Liver (tissue), 3 donors: ENCODE data around the gene CHCHD1.

Experiments
- EGR1 ChIP-seq, 2 donors: IDR thresholded peaks; 2 replicates each; pipeline ENCODE4 v1.6.1; 2016 to 2018; ENCODE audit warnings: antibody characterized with exemption in 2 of 2, low read depth in 2 of 2
- FOXA1 ChIP-seq: IDR thresholded peaks from 2 replicates; pipeline ENCODE4 v1.6.1; 2016; ENCODE audit warnings: antibody characterized with exemption
- FOXA2 ChIP-seq: IDR thresholded peaks from 2 replicates; pipeline ENCODE4 v1.6.1; 2016; ENCODE audit warnings: antibody characterized with exemption
- GABPA ChIP-seq, 2 donors: IDR thresholded peaks in 1 of 2; conservative IDR thresholded peaks in 1 of 2; 2 replicates each; pipeline ENCODE4 v1.6.1; 2016; ENCODE audit warnings: antibody characterized with exemption in 2 of 2, mild to moderate bottlenecking in 1 of 2, moderate library complexity in 1 of 2
- JUND ChIP-seq, 2 donors: IDR thresholded peaks; 2 replicates each; pipeline ENCODE4 v1.6.1; 2016; ENCODE audit warnings: antibody characterized with exemption in 2 of 2
- RAD21 ChIP-seq, 2 donors: IDR thresholded peaks; 2 replicates each; pipeline ENCODE4 v1.6.1; 2016; ENCODE audit warnings: antibody characterized with exemption in 2 of 2, mild to moderate bottlenecking in 2 of 2
- SP1 ChIP-seq: IDR thresholded peaks from 2 replicates; pipeline ENCODE4 v1.6.1; 2018; ENCODE audit warnings: antibody characterized with exemption, mild to moderate bottlenecking
- TAF1 ChIP-seq: conservative IDR thresholded peaks from 2 replicates; pipeline ENCODE4 v1.6.1; 2016; ENCODE audit warnings: antibody characterized with exemption, mild to moderate bottlenecking
- ZBTB33 ChIP-seq: IDR thresholded peaks from 2 replicates; pipeline ENCODE4 v1.6.1; 2016; ENCODE audit warnings: antibody characterized with exemption
- TF ChIP-seq, protein P1 (sequence below): fragments of 150-350 bp; IDR thresholded peaks from 2 replicates; pipeline ENCODE4 v1.5.1; 2017; ENCODE audit warnings: improper control_type of control experiment, low read depth, low read length; ENCODE audit not compliant: missing input control
- TF ChIP-seq, protein P2 (sequence below): IDR thresholded peaks from 2 replicates; pipeline ENCODE4 v1.6.1; 2016; ENCODE audit warnings: antibody characterized with exemption
- TF ChIP-seq, protein P3 (sequence below): IDR thresholded peaks from 2 replicates; pipeline ENCODE4 v1.6.1; 2016; ENCODE audit warnings: antibody characterized with exemption, mild to moderate bottlenecking
- TF ChIP-seq, protein P4 (sequence below): IDR thresholded peaks from 2 replicates; pipeline ENCODE4 v1.6.1; 2016; ENCODE audit warnings: antibody characterized with exemption
- donor health status: healthy.
- donor health status: healthy.

DNA sequence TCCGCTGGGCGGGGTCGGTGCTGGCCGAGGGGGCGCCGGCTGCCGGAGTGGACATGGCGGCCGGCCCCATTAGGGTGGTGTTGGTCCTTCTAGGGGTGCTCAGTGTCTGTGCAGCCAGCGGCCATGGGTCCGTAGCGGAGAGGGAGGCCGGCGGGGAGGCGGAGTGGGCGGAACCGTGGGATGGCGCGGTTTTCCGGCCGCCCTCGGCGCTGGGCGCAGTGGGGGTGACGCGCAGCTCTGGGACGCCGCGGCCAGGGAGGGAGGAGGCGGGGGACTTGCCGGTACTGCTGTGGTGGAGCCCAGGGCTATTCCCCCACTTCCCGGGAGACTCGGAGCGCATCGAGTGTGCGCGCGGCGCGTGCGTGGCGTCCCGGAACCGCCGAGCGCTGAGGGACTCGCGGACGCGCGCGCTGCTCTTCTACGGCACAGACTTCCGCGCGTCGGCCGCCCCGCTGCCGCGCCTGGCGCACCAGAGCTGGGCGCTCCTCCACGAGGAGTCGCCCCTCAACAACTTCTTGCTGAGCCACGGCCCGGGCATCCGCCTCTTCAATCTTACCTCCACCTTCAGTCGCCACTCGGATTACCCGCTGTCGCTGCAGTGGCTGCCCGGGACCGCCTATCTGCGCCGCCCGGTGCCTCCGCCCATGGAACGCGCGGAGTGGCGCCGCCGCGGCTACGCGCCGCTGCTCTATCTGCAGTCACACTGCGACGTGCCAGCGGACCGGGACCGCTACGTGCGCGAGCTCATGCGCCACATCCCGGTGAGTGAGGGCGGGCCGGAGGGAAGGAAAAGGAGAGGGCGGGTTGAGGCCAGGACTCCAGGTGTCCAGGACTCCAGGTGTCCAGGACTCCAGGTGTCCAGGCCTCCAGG, 9.3 kb upstream of the CHCHD1 start:
- TF ChIP-seq ZBTB33 (no peak), FOXA1 (no peak), JUND (IDR thresholded peaks at IDR 0.05) (no peak), TAF1 (no peak), EGR1 (IDR thresholded peaks at IDR 0.05; ENCODE audit: low read depth in 2 of 2) (no peak), GABPA (IDR thresholded peaks at IDR 0.05 in 1 of 2, conservative IDR thresholded peaks at IDR 0.05 in 1 of 2) (no peak), FOXA2 (no peak), RAD21 (IDR thresholded peaks at IDR 0.05) (peak in 1 of 2 donors; percentile 34), SP1 (peak; percentile 8)
- TF ChIP-seq, protein P1, sequence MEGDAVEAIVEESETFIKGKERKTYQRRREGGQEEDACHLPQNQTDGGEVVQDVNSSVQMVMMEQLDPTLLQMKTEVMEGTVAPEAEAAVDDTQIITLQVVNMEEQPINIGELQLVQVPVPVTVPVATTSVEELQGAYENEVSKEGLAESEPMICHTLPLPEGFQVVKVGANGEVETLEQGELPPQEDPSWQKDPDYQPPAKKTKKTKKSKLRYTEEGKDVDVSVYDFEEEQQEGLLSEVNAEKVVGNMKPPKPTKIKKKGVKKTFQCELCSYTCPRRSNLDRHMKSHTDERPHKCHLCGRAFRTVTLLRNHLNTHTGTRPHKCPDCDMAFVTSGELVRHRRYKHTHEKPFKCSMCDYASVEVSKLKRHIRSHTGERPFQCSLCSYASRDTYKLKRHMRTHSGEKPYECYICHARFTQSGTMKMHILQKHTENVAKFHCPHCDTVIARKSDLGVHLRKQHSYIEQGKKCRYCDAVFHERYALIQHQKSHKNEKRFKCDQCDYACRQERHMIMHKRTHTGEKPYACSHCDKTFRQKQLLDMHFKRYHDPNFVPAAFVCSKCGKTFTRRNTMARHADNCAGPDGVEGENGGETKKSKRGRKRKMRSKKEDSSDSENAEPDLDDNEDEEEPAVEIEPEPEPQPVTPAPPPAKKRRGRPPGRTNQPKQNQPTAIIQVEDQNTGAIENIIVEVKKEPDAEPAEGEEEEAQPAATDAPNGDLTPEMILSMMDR, result no peak
- TF ChIP-seq, protein P2, sequence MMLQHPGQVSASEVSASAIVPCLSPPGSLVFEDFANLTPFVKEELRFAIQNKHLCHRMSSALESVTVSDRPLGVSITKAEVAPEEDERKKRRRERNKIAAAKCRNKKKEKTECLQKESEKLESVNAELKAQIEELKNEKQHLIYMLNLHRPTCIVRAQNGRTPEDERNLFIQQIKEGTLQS, result no peak
- TF ChIP-seq, protein P3, sequence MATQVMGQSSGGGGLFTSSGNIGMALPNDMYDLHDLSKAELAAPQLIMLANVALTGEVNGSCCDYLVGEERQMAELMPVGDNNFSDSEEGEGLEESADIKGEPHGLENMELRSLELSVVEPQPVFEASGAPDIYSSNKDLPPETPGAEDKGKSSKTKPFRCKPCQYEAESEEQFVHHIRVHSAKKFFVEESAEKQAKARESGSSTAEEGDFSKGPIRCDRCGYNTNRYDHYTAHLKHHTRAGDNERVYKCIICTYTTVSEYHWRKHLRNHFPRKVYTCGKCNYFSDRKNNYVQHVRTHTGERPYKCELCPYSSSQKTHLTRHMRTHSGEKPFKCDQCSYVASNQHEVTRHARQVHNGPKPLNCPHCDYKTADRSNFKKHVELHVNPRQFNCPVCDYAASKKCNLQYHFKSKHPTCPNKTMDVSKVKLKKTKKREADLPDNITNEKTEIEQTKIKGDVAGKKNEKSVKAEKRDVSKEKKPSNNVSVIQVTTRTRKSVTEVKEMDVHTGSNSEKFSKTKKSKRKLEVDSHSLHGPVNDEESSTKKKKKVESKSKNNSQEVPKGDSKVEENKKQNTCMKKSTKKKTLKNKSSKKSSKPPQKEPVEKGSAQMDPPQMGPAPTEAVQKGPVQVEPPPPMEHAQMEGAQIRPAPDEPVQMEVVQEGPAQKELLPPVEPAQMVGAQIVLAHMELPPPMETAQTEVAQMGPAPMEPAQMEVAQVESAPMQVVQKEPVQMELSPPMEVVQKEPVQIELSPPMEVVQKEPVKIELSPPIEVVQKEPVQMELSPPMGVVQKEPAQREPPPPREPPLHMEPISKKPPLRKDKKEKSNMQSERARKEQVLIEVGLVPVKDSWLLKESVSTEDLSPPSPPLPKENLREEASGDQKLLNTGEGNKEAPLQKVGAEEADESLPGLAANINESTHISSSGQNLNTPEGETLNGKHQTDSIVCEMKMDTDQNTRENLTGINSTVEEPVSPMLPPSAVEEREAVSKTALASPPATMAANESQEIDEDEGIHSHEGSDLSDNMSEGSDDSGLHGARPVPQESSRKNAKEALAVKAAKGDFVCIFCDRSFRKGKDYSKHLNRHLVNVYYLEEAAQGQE, result peak; percentile 55
- TF ChIP-seq, protein P4, sequence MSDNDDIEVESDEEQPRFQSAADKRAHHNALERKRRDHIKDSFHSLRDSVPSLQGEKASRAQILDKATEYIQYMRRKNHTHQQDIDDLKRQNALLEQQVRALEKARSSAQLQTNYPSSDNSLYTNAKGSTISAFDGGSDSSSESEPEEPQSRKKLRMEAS, result no peak
